Frontal cortex (tissue), 4 donors: ENCODE results near the gene TMEM19. TPM values are rescaled to one million over a fixed set of nuclear protein-coding genes. Genes with fewer than 3 reads are reported as not detected.

ENCODE experiments used
- DNase-seq, 2 donors: peaks; one replicate each; pipeline ENCODE4 v3.0.0; 2012; ENCODE audit warnings: low spot score in 2 of 2
- FAIRE-seq: peaks from 2 replicates; lab custom pipeline; 2012; peaks lifted over from hg19 to GRCh38; lab: Jason Lieb, UNC
- small RNA-seq: library from RNA; depleted of rRNA; stranded (forward); fragments of <200 nt; gene quantifications from one replicate; pipeline ENCODE3, GENCODE V24; 2014
- total RNA-seq: library from RNA; depleted of rRNA; stranded (reverse); fragments of >200 nt; gene quantifications from one replicate; pipeline ENCODE4 v1.2.3, GENCODE V29; 2014
- donor health status: control.
- donor health status: control.
- donor health status: control.

The TMEM19 gene
- total RNA-seq, 1 donor from 2014 or later: 69.7 TPM

DNA sequence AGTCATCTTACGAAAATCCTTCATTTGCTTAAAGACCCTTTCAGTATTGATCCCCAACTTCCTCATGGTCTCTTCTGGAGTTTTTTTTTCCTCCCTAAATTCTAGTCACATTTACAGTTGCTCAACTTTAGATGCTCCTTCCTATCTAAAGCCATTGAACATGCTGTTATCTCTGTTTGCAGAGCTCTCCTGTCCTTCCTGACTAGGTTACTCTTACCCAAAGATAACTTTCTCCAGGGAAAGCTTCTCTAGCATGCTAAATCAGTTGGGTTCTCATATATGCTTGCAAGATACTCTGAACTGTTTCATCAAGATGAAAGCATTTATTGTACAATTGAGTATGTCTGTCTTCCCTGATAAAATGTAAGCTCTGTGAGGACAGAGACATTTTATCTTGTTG lies 67.0 kb downstream of the TMEM19 start:
- FAIRE-seq (no peak), DNase-seq (no peak)

Small RNA genes lying within 50 kb of the gene (small RNA-seq; reads per million reads assigned to genes)
- gene RF00560: not detected

Other genes with a start within 250 kb of the TMEM19 start
- gene LGR5, start 246.3 kb upstream of the TMEM19 start, total RNA-seq: under 0.01 TPM
- 30.6 TPM for gene ZFC3H1, start 22.2 kb upstream of the TMEM19 start, total RNA-seq
- gene THAP2, start 21.8 kb upstream of the TMEM19 start, total RNA-seq: 38.7 TPM
- 14.3 TPM for gene RAB21, start 68.8 kb downstream of the TMEM19 start, total RNA-seq
- 25.7 TPM for gene TBC1D15, start 153.7 kb downstream of the TMEM19 start, total RNA-seq